Measurements from ENCODE around the gene LCE1C. TPM values are rescaled to one million over a fixed set of nuclear protein-coding genes. Genes with fewer than 3 reads are reported as not detected.

The LCE1C gene
- polyA plus RNA-seq, 1 donor: not detected

GRCh38 chr1:152796421-152796820 lies 10.0 kb downstream of the LCE1C start, which contains the start of gene LCE1D:
Gene LCE1D, plus strand, starts transcription at chr1:152796721. Its CDS starts 1,074 bp downstream, at chr1:152797795.
- Histone ChIP-seq H3K4me3 (ENCODE audit: low read length) (no peak within 1 kb of the TSS), H3K27me3 (ENCODE audit: control insufficient read depth, insufficient read depth, low read length) (no peaks in the 10 kb centered on the region), H3K27ac (ENCODE audit: low read length) (no peak within 1 kb of the TSS), H3K36me3 (ENCODE audit: control insufficient read depth, insufficient read depth, low read length) (no peaks in the 10 kb centered on the region), H3K9me3 (ENCODE audit: control insufficient read depth, low read depth, low read length) (no peaks in the 10 kb centered on the region), H3K4me1 (ENCODE audit: control insufficient read depth, insufficient read depth, low read length) (no peaks in the 10 kb centered on the region)
- WGBS (ENCODE audit: insufficient coverage, low lambda C conversion rate): no CpG with 5 or more reads among the region's 3 CpGs
- no peak for DNase-seq

- H3K4me3 ChIP-seq (ENCODE audit: low read length): no peak overlapping the region
- no peaks in the 10 kb centered on the region for H3K4me1 ChIP-seq (ENCODE audit: control insufficient read depth, insufficient read depth, low read length)
- H3K27me3 ChIP-seq (ENCODE audit: control insufficient read depth, insufficient read depth, low read length): no peaks in the 10 kb centered on the region
- no CpG with 5 or more reads among the region's 4 CpGs for WGBS (ENCODE audit: insufficient coverage, low lambda C conversion rate)
- H3K27ac ChIP-seq (ENCODE audit: low read length): no peak overlapping the region
- DNase-seq: no peak
- H3K9me3 ChIP-seq (ENCODE audit: control insufficient read depth, low read depth, low read length): no peaks in the 10 kb centered on the region
- no peaks in the 10 kb centered on the region for H3K36me3 ChIP-seq (ENCODE audit: control insufficient read depth, insufficient read depth, low read length)
Observed at GRCh38 chr1:152795686-152796085, 10.8 kb downstream of the LCE1C start.

- Histone ChIP-seq H3K36me3 (ENCODE audit: control insufficient read depth, insufficient read depth, low read length) (no peaks in the 10 kb centered on the region), H3K27ac (ENCODE audit: low read length) (no peak within 1 kb of the TSS), H3K27me3 (ENCODE audit: control insufficient read depth, insufficient read depth, low read length) (peaks cover 2% of the 10 kb centered on the region), H3K4me3 (ENCODE audit: low read length) (no peak within 1 kb of the TSS), H3K9me3 (ENCODE audit: control insufficient read depth, low read depth, low read length) (no peaks in the 10 kb centered on the region), H3K4me1 (ENCODE audit: control insufficient read depth, insufficient read depth, low read length) (no peaks in the 10 kb centered on the region)
- WGBS (ENCODE audit: insufficient coverage, low lambda C conversion rate): no CpG with 5 or more reads among the region's 2 CpGs
- DNase-seq: no peak
Observed at GRCh38 chr1:152786077-152786476, 20.4 kb downstream of the LCE1C start, which contains the start of gene LCE1E. Gene LCE1E, plus strand, starts transcription at chr1:152786257. Its CDS starts 1,043 bp downstream, at chr1:152787300.

GRCh38 chr1:152783095-152783494 lies 23.4 kb downstream of the LCE1C start:
- no CpG with 5 or more reads among the region's 2 CpGs for WGBS (ENCODE audit: insufficient coverage, low lambda C conversion rate)
- no peak for DNase-seq
- Histone ChIP-seq H3K9me3 (ENCODE audit: control insufficient read depth, low read depth, low read length) (no peaks in the 10 kb centered on the region), H3K4me3 (ENCODE audit: low read length) (no peak overlapping the region), H3K27me3 (ENCODE audit: control insufficient read depth, insufficient read depth, low read length) (peaks cover 2% of the 10 kb centered on the region), H3K36me3 (ENCODE audit: control insufficient read depth, insufficient read depth, low read length) (no peaks in the 10 kb centered on the region), H3K27ac (ENCODE audit: low read length) (no peak overlapping the region), H3K4me1 (ENCODE audit: control insufficient read depth, insufficient read depth, low read length) (no peaks in the 10 kb centered on the region)

- H3K9me3 ChIP-seq (ENCODE audit: control insufficient read depth, low read depth, low read length): no peaks in the 10 kb centered on the region
- no peak overlapping the region for H3K4me3 ChIP-seq (ENCODE audit: low read length)
- no peaks in the 10 kb centered on the region for H3K27me3 ChIP-seq (ENCODE audit: control insufficient read depth, insufficient read depth, low read length)
- H3K4me1 ChIP-seq (ENCODE audit: control insufficient read depth, insufficient read depth, low read length): no peaks in the 10 kb centered on the region
- no peaks in the 10 kb centered on the region for H3K36me3 ChIP-seq (ENCODE audit: control insufficient read depth, insufficient read depth, low read length)
- no CpG with 5 or more reads among the region's 4 CpGs for WGBS (ENCODE audit: insufficient coverage, low lambda C conversion rate)
- no peak for DNase-seq
- H3K27ac ChIP-seq (ENCODE audit: low read length): no peak overlapping the region
Observed at GRCh38 chr1:152777510-152778137, 28.8 kb downstream of the LCE1C start.

GRCh38 chr1:152776361-152776760 lies 30.1 kb downstream of the LCE1C start:
- Histone ChIP-seq H3K4me1 (ENCODE audit: control insufficient read depth, insufficient read depth, low read length) (no peaks in the 10 kb centered on the region), H3K27ac (ENCODE audit: low read length) (no peak overlapping the region), H3K9me3 (ENCODE audit: control insufficient read depth, low read depth, low read length) (no peaks in the 10 kb centered on the region), H3K36me3 (ENCODE audit: control insufficient read depth, insufficient read depth, low read length) (no peaks in the 10 kb centered on the region), H3K4me3 (ENCODE audit: low read length) (no peak overlapping the region), H3K27me3 (ENCODE audit: control insufficient read depth, insufficient read depth, low read length) (no peaks in the 10 kb centered on the region)
- no peak for DNase-seq
- WGBS (ENCODE audit: insufficient coverage, low lambda C conversion rate): no CpG with 5 or more reads among the region's 11 CpGs

GRCh38 chr1:152774875-152775274 lies 31.6 kb downstream of the LCE1C start, which contains the start of gene LCE1F:
Gene LCE1F, plus strand, starts transcription at chr1:152775140. Its CDS starts 1,232 bp downstream, at chr1:152776372.
- Histone ChIP-seq H3K27ac (ENCODE audit: low read length) (no peak within 1 kb of the TSS), H3K4me3 (ENCODE audit: low read length) (no peak within 1 kb of the TSS), H3K4me1 (ENCODE audit: control insufficient read depth, insufficient read depth, low read length) (no peaks in the 10 kb centered on the region), H3K27me3 (ENCODE audit: control insufficient read depth, insufficient read depth, low read length) (no peaks in the 10 kb centered on the region), H3K9me3 (ENCODE audit: control insufficient read depth, low read depth, low read length) (no peaks in the 10 kb centered on the region), H3K36me3 (ENCODE audit: control insufficient read depth, insufficient read depth, low read length) (no peaks in the 10 kb centered on the region)
- WGBS (ENCODE audit: insufficient coverage, low lambda C conversion rate): 80% methylated on average over 1 of the region's 6 CpGs
- DNase-seq: no peak

- Histone ChIP-seq H3K36me3 (ENCODE audit: control insufficient read depth, insufficient read depth, low read length) (no peaks in the 10 kb centered on the region), H3K27me3 (ENCODE audit: control insufficient read depth, insufficient read depth, low read length) (no peaks in the 10 kb centered on the region), H3K4me3 (ENCODE audit: low read length) (no peak overlapping the region), H3K4me1 (ENCODE audit: control insufficient read depth, insufficient read depth, low read length) (no peaks in the 10 kb centered on the region), H3K9me3 (ENCODE audit: control insufficient read depth, low read depth, low read length) (no peaks in the 10 kb centered on the region), H3K27ac (ENCODE audit: low read length) (no peak overlapping the region)
- WGBS (ENCODE audit: insufficient coverage, low lambda C conversion rate): no CpG with 5 or more reads among the region's 1 CpG
- DNase-seq: no peak
Observed at GRCh38 chr1:152770411-152770810, 36.0 kb downstream of the LCE1C start.

GRCh38 chr1:152768847-152769533 lies 37.5 kb downstream of the LCE1C start:
- no peak overlapping the region for H3K4me3 ChIP-seq (ENCODE audit: low read length)
- no peak for DNase-seq
- H3K36me3 ChIP-seq (ENCODE audit: control insufficient read depth, insufficient read depth, low read length): no peaks in the 10 kb centered on the region
- H3K27ac ChIP-seq (ENCODE audit: low read length): no peak overlapping the region
- no peaks in the 10 kb centered on the region for H3K9me3 ChIP-seq (ENCODE audit: control insufficient read depth, low read depth, low read length)
- 67% methylated on average over 1 of the region's 8 CpGs for WGBS (ENCODE audit: insufficient coverage, low lambda C conversion rate)
- no peaks in the 10 kb centered on the region for H3K27me3 ChIP-seq (ENCODE audit: control insufficient read depth, insufficient read depth, low read length)
- no peaks in the 10 kb centered on the region for H3K4me1 ChIP-seq (ENCODE audit: control insufficient read depth, insufficient read depth, low read length)

GRCh38 chr1:152761609-152762213 lies 44.7 kb downstream of the LCE1C start:
- Histone ChIP-seq H3K9me3 (ENCODE audit: control insufficient read depth, low read depth, low read length) (no peaks in the 10 kb centered on the region), H3K27me3 (ENCODE audit: control insufficient read depth, insufficient read depth, low read length) (no peaks in the 10 kb centered on the region), H3K4me1 (ENCODE audit: control insufficient read depth, insufficient read depth, low read length) (no peaks in the 10 kb centered on the region), H3K27ac (ENCODE audit: low read length) (no peak overlapping the region), H3K36me3 (ENCODE audit: control insufficient read depth, insufficient read depth, low read length) (no peaks in the 10 kb centered on the region), H3K4me3 (ENCODE audit: low read length) (no peak overlapping the region)
- 80% methylated on average over 1 of the region's 3 CpGs for WGBS (ENCODE audit: insufficient coverage, low lambda C conversion rate)
- no peak for DNase-seq

Measured in large intestine (tissue), 3 donors.